ENCODE results near the gene TTBK2.

DNA sequence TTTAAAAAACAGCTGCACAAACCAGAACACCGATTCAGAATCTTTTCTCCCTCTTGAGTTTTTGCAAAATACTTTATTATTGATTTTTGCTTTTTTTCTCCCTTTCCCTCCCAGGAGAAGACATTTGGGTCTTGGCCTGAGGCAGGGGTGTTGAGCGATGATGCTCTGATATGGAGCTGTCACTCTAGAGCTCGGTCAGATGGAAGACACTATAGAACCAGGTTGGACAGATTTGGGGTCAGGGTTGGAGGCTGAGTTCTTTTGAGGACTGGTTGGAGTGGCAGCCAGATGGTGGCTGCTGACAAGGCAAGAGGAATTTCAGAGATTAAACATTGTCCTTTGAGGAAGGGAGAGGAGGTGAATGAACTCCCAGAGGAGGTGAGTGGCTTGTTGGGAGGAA, 200.5 kb downstream of the TTBK2 start:
- TF ChIP-seq, protein P1, sequence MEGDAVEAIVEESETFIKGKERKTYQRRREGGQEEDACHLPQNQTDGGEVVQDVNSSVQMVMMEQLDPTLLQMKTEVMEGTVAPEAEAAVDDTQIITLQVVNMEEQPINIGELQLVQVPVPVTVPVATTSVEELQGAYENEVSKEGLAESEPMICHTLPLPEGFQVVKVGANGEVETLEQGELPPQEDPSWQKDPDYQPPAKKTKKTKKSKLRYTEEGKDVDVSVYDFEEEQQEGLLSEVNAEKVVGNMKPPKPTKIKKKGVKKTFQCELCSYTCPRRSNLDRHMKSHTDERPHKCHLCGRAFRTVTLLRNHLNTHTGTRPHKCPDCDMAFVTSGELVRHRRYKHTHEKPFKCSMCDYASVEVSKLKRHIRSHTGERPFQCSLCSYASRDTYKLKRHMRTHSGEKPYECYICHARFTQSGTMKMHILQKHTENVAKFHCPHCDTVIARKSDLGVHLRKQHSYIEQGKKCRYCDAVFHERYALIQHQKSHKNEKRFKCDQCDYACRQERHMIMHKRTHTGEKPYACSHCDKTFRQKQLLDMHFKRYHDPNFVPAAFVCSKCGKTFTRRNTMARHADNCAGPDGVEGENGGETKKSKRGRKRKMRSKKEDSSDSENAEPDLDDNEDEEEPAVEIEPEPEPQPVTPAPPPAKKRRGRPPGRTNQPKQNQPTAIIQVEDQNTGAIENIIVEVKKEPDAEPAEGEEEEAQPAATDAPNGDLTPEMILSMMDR (IDR thresholded peaks at IDR 0.05; ENCODE audit: low read depth, low read length): no peak
- no peak for TF ChIP-seq EZH2phosphoT487 (IDR thresholded peaks at IDR 0.05; ENCODE audit: low read depth)

All from OCI-LY3 (cell line).